ENCODE data around the gene NRXN2.
"Not testable (repeated sequence)": the region's sequence is repeated elsewhere in the genome, so short reads cannot be mapped to it uniquely, and the experiment has no call there.

Gene NRXN2

GRCh38 chr11:64601605-64602465, 121.2 kb downstream of the NRXN2 start:
- no peak for DNase-seq

- no peak for DNase-seq
Measured at GRCh38 chr11:64600281-64600992, 122.6 kb downstream of the NRXN2 start.

GRCh38 chr11:64599698-64600211, 123.2 kb downstream of the NRXN2 start:
- no peak for DNase-seq

GRCh38 chr11:64598797-64599697, 124.0 kb downstream of the NRXN2 start:
- DNase-seq = no peak

- no peak for DNase-seq
Measured at GRCh38 chr11:64598106-64598796, 124.7 kb downstream of the NRXN2 start.

GRCh38 chr11:64597671-64598101, 125.3 kb downstream of the NRXN2 start:
- no peak for DNase-seq

GRCh38 chr11:64595922-64596321, 127.1 kb downstream of the NRXN2 start:
- DNase-seq = not testable (repeated sequence)

GRCh38 chr11:64594159-64594939, 128.6 kb downstream of the NRXN2 start:
- DNase-seq = no peak

GRCh38 chr11:64593156-64594105, 129.6 kb downstream of the NRXN2 start:
- DNase-seq = no peak

- no peak for DNase-seq
Measured at GRCh38 chr11:64592656-64593055, 130.3 kb downstream of the NRXN2 start.

GRCh38 chr11:64592234-64592615, 130.8 kb downstream of the NRXN2 start:
- DNase-seq = no peak

- DNase-seq = no peak
Measured at GRCh38 chr11:64591257-64592233, 131.5 kb downstream of the NRXN2 start.

GRCh38 chr11:64590763-64591221, 132.2 kb downstream of the NRXN2 start, which contains the start of gene SLC22A12:
Gene SLC22A12 (plus strand): TSS chr11:64591220. CDS start chr11:64591557, 337 bp downstream.
- no peak for DNase-seq

- DNase-seq = no peak
Measured at GRCh38 chr11:64588701-64589100, 134.3 kb downstream of the NRXN2 start.

- DNase-seq = no peak
Measured at GRCh38 chr11:64586366-64586765, 136.6 kb downstream of the NRXN2 start.

GRCh38 chr11:64585150-64585549, 137.8 kb downstream of the NRXN2 start:
- DNase-seq = no peak

GRCh38 chr11:64583296-64584262, 139.4 kb downstream of the NRXN2 start:
- DNase-seq = no peak

Measured in central memory CD4-positive, alpha-beta T cell (primary cell).